Head of caudate nucleus (tissue), 42 donors: ENCODE results near the gene CERKL.

Source experiments
- DNase-seq, 42 donors: peaks; one replicate each; pipeline versions ENCODE4 v3.0.0 to v3.0.0-alpha.2; 2020 to 2021; ENCODE audit warnings: mixed read lengths in 7 of 42
- intact Hi-C: fragments of 100-400 bp; cut with DNase I; formaldehyde crosslinking; loops from one replicate; pipeline ENCODE4 v1.15.0; 2022

CERKL gene

GRCh38 chr2:181679544-181679979, 22.7 kb upstream of the CERKL start:
- intact Hi-C loops = no loop called here

GRCh38 chr2:181678861-181679543, 22.1 kb upstream of the CERKL start:
- intact Hi-C loops = no loop called here
- no peak for DNase-seq

More at GRCh38 chr2:181679544-181679979, 22.7 kb upstream of the CERKL start:
- DNase-seq = no peak

- peak in 30 of 42 donors; percentile 7 to 71 (median 39) for DNase-seq
These were observed 21.1 kb upstream of the CERKL start for GRCh38 chr2:181677912-181678586.

GRCh38 chr2:181675254-181675653, 18.3 kb upstream of the CERKL start:
- DNase-seq = no peak
- intact Hi-C loops = no loop called here

More at GRCh38 chr2:181677912-181678586, 21.1 kb upstream of the CERKL start:
- intact Hi-C loops = no loop called here

GRCh38 chr2:181674461-181674860, 17.6 kb upstream of the CERKL start:
- intact Hi-C loops = no loop called here
- DNase-seq = no peak

GRCh38 chr2:181673173-181673572, 16.3 kb upstream of the CERKL start:
- peak in 1 of 42 donors; percentile 24 for DNase-seq
- intact Hi-C loops = no loop called here

GRCh38 chr2:181672255-181673008, 15.5 kb upstream of the CERKL start:
- no peak for DNase-seq
- intact Hi-C loops = no loop called here

- intact Hi-C loops = no loop called here
- DNase-seq = no peak
These were observed 13.7 kb upstream of the CERKL start for GRCh38 chr2:181670632-181671031.

- intact Hi-C loops = no loop called here
- no peak for DNase-seq
These were observed 10.3 kb upstream of the CERKL start for GRCh38 chr2:181667234-181667633.

- DNase-seq = no peak
- intact Hi-C loops = no loop called here
These were observed 5.4 kb upstream of the CERKL start for GRCh38 chr2:181662287-181662686.

GRCh38 chr2:181660181-181660580, 3.3 kb upstream of the CERKL start:
- intact Hi-C loops = no loop called here
- DNase-seq = no peak

- no peak for DNase-seq
- intact Hi-C loops = no loop called here
These were observed 1.5 kb upstream of the CERKL start for GRCh38 chr2:181658444-181658843.

- intact Hi-C loops = no loop called here
- no peak for DNase-seq
These were observed 474 bp upstream of the CERKL start for GRCh38 chr2:181657379-181657778.

- no peak for DNase-seq
- intact Hi-C loops = no loop called here
These were observed 1.4 kb downstream of the CERKL start for GRCh38 chr2:181655519-181655918.

GRCh38 chr2:181649436-181649979, 7.4 kb downstream of the CERKL start:
- DNase-seq = no peak
- intact Hi-C loops = no loop called here

- intact Hi-C loops = no loop called here
- DNase-seq = no peak
These were observed 8.3 kb downstream of the CERKL start for GRCh38 chr2:181648478-181649155.

GRCh38 chr2:181646415-181646987, 10.4 kb downstream of the CERKL start:
- intact Hi-C loops = no loop called here
- no peak for DNase-seq

- DNase-seq = no peak
- intact Hi-C loops = no loop called here
These were observed 13.8 kb downstream of the CERKL start for GRCh38 chr2:181643151-181643550.

- intact Hi-C loops = no loop called here
- DNase-seq = no peak
These were observed 14.8 kb downstream of the CERKL start for GRCh38 chr2:181642086-181642485.
